ENCODE results near the gene MIDN.

The MIDN gene

GRCh38 chr19:1222394-1222793 is 26.0 kb upstream of the MIDN start:
- TF ChIP-seq CTCF (conservative IDR thresholded peaks at IDR 0.05; ENCODE audit: low read length) = no peak
- DNase-seq (ENCODE audit: low read depth) = no peak
- no peak overlapping the region for H3K4me3 ChIP-seq (ENCODE audit: low read length)

- TF ChIP-seq CTCF (conservative IDR thresholded peaks at IDR 0.05; ENCODE audit: low read length) = peak; percentile 41
- no peak overlapping the region for H3K4me3 ChIP-seq (ENCODE audit: low read length)
- peak; percentile 32 for DNase-seq (ENCODE audit: low read depth)
Measured at GRCh38 chr19:1223018-1223855, 25.1 kb upstream of the MIDN start.

GRCh38 chr19:1224047-1224825 is 24.1 kb upstream of the MIDN start:
- no peak overlapping the region for H3K4me3 ChIP-seq (ENCODE audit: low read length)
- no peak for TF ChIP-seq CTCF (conservative IDR thresholded peaks at IDR 0.05; ENCODE audit: low read length)
- DNase-seq (ENCODE audit: low read depth) = no peak

GRCh38 chr19:1224847-1225246 is 23.5 kb upstream of the MIDN start:
- DNase-seq (ENCODE audit: low read depth) = no peak
- H3K4me3 ChIP-seq (ENCODE audit: low read length) = no peak overlapping the region

GRCh38 chr19:1225440-1226226 is 22.8 kb upstream of the MIDN start:
- no peak for TF ChIP-seq CTCF (conservative IDR thresholded peaks at IDR 0.05; ENCODE audit: low read length)
- no peak overlapping the region for H3K4me3 ChIP-seq (ENCODE audit: low read length)

More at GRCh38 chr19:1224847-1225246, 23.5 kb upstream of the MIDN start:
- TF ChIP-seq CTCF (conservative IDR thresholded peaks at IDR 0.05; ENCODE audit: low read length) = no peak

GRCh38 chr19:1226227-1226518 is 22.2 kb upstream of the MIDN start:
- no peak for TF ChIP-seq CTCF (conservative IDR thresholded peaks at IDR 0.05; ENCODE audit: low read length)
- no peak for DNase-seq (ENCODE audit: low read depth)

More at GRCh38 chr19:1225440-1226226, 22.8 kb upstream of the MIDN start:
- DNase-seq (ENCODE audit: low read depth) = no peak

More at GRCh38 chr19:1226227-1226518, 22.2 kb upstream of the MIDN start:
- no peak overlapping the region for H3K4me3 ChIP-seq (ENCODE audit: low read length)

All from AG10803 (cell line).